Sciatic nerve (tissue), 2 donors: ENCODE results near the gene TOX3. TPM values are rescaled to one million over a fixed set of nuclear protein-coding genes. Genes with fewer than 3 reads are reported as not detected.

ENCODE experiments used
- ATAC-seq: fragments of 200-7000 bp; cut with Tn5 transposase; one replicate; pipeline ENCODE4 v1.9.1; 2020; ENCODE audit warnings: mild to moderate bottlenecking, moderate library complexity
- DNase-seq: peaks from one replicate; pipeline ENCODE4 v3.0.0-alpha.2; 2020; ENCODE audit warnings: low spot score
- intact Hi-C: fragments of 100-400 bp; cut with DNase I; formaldehyde crosslinking; loops from one replicate; pipeline ENCODE4 v1.14.2; 2022
- total RNA-seq: library from RNA; stranded (reverse); fragmentation: NEBNext Ultra II Directional; extraction: Animal tissue kit (Norgen Biotek cat#: 25700); gene quantifications from one replicate; pipeline ENCODE4 v1.2.1, GENCODE V29; 2021
- donor health status: DM: no; HTN: no; CAD: no.
- donor health status: DM: no; HTN: no; CAD: no.

TOX3 gene
- total RNA-seq, 1 donor from 2014 or later = 0.36 TPM

DNA sequence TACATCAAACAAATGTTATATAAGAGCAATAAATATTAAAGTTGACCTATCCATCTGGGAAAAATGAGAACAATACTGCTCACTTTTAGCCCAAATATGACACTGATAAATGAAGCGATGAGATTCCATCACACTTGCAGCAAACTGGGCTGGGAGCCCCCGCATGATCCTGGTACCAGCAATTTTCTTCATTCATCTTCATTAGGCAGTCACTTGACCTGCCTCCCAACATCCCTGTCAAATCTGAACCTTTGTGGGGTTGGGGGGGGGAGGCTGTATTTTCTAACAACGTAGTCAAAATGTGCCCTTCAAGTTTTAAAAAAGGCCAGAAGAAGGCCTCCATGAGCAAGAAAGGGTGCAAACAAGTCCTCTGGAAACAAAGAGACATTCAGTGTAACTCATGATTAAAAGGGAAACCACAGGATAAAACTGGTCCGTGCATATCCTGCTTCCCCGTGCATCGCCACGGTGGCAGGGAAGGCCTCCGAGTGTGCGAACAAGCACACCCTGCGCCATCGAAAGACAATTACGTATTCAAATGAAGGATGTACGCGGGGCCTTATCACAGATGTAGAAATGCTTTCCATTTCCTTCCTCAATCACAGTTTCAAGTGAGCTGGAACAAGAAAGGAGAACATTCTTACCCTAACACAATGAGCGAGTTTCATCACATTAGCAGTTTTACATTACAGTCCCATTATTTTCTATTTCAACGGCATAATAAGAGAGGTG, 48.4 kb downstream of the TOX3 start:
- ATAC-seq (no peak), DNase-seq (no peak)
- intact Hi-C loops = no loop called here

- peak; percentile 52 for ATAC-seq
- intact Hi-C loops = no loop called here
- no peak for DNase-seq
Observed at GRCh38 chr16:52497067-52497816, 49.7 kb downstream of the TOX3 start.

- no peak for DNase-seq
- peak; percentile 77 for ATAC-seq
- intact Hi-C loops = no loop called here
Observed at GRCh38 chr16:52496051-52496876, 50.7 kb downstream of the TOX3 start.

DNA sequence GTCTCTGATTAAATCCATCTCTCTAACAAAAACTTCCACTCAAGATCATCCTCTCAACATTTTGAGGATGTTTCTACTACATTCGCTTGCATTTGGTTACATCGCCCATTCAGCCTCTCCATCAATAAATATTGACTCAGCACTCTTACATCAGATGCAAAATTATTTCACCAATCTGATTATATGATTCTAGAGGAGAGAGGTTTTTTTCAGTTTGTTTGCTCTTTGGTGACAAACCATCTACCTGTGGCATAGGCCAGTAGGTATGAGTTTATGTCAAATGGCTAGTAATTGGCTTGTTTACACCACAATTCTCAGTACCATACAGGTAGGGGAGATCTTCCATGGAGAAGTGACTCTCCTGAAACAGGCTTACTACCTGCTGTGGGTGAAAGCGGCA, 52.3 kb downstream of the TOX3 start:
- DNase-seq (no peak), ATAC-seq (no peak)
- intact Hi-C loops = no loop called here

GRCh38 chr16:52494145-52494544, 52.8 kb downstream of the TOX3 start:
- DNase-seq (no peak), ATAC-seq (no peak)
- intact Hi-C loops = no loop called here

DNA sequence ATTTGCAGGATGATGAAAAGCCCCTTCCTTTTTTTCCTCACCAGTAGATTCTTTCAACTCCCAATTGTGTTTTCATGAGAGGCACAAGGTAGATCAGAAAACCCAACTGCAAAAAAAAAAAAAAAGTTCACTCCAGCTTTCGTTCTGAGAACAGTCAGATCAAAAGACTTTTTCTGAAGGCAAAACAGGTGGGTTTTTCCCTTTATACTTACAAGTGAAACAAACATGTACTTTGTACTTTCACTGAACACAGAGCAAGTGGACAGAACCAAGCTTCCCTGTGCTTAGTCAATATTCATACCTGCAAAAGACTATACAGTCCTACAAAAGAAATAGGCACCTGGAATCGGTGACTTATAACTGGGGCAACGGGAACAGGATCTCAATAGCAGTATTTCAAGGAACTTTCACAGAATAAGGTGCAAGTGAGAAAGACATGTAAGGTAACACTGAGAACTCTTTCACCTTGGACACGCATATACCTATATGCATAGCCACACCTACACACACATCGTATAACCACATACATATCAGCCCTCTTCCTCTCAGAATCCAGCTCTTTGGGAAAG, 54.1 kb downstream of the TOX3 start:
- DNase-seq (no peak), ATAC-seq (no peak)
- intact Hi-C loops = no loop called here

- DNase-seq (no peak), ATAC-seq (no peak)
- intact Hi-C loops = no loop called here
Observed at GRCh38 chr16:52491216-52491615, 55.7 kb downstream of the TOX3 start.

GRCh38 chr16:52489894-52490293, 57.0 kb downstream of the TOX3 start:
- DNase-seq (no peak), ATAC-seq (no peak)
- intact Hi-C loops = no loop called here

- intact Hi-C loops = no loop called here
- no peak for ATAC-seq
- DNase-seq = no peak
Observed at GRCh38 chr16:52488837-52489289, 58.1 kb downstream of the TOX3 start.

- intact Hi-C loops = no loop called here
- no peak for ATAC-seq
Observed at GRCh38 chr16:52487849-52488457, 59.0 kb downstream of the TOX3 start.

GRCh38 chr16:52480237-52480636, 66.7 kb downstream of the TOX3 start:
- DNase-seq (no peak), ATAC-seq (peak; percentile 88)
- intact Hi-C loops = no loop called here

More at GRCh38 chr16:52487849-52488457, 59.0 kb downstream of the TOX3 start:
- no peak for DNase-seq

DNA sequence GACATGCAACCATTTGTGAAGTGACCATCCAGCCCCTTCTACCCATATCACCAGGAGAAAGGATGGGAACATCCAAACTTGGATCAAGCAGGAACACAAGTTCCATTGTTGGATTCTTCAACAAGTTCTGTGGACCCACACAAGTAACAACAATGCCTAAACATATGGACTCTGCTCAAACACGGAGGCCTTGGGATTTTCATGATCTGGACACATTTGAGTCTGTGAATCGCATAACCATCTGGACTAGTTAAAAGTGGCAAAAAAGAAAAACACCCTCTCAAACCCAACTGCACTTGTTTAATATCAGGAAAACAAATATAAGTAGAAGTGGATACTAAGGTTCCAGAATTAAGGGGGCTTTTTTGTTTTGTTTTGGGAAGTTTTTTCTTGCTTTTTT, 70.8 kb downstream of the TOX3 start:
- intact Hi-C loops = no loop called here
- ATAC-seq (no peak), DNase-seq (no peak)

DNA sequence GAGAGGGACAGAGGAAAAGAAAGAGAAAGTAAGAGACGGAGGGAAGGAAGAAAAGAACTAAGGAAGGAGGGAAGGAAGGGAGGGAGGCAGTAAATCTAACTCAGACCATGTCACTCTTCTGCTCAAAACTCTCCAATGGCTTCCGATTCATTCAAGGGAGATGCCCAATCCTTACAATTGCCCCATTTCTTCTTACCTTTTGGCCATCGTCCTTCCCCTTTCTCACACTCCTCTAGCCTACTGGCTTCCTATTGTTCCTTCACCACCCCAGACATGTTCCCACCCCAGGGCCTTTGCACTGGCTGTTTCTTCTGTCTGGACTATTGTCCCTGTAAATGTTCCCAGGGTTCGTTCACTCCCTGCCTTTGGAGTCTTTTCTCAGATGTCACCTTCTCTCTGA, 72.3 kb downstream of the TOX3 start:
- intact Hi-C loops = no loop called here
- ATAC-seq (no peak), DNase-seq (no peak)

GRCh38 chr16:52473096-52473495, 73.8 kb downstream of the TOX3 start:
- ATAC-seq (no peak), DNase-seq (no peak)
- intact Hi-C loops = no loop called here

DNA sequence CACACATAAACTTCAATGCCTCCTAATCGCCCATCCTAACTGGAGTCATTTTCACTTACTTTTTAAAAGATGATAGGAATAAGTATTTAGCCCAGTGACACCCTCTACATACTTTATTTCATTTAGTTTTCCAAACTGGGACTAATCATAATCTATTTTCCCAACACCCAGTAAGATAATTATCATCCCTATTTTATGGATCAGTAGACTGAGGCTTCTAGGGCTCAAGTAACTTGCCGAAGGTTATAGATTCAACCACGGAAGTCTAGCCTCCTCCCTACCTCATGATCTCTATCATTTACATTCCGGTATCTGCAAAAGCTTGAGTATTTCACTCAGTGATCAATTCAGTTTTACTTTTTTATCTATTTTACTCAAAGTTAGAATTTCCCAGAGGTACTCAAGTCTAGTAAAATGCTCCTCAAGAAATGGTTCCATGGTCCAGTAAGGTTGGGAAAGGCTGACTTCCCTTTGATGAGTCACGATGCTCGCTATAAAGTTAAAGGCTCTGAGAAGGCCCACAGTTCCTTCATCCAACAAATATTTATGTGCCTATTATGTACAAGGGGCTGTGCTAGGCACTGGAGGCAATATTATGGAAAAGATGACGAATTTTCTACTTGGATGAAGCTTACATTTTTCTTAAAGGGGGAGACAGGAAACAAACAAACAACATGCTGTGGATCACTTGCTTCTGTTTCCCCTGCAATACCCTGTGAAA, 75.1 kb downstream of the TOX3 start:
- ATAC-seq (no peak), DNase-seq (no peak)
- intact Hi-C loops = no loop called here

DNA sequence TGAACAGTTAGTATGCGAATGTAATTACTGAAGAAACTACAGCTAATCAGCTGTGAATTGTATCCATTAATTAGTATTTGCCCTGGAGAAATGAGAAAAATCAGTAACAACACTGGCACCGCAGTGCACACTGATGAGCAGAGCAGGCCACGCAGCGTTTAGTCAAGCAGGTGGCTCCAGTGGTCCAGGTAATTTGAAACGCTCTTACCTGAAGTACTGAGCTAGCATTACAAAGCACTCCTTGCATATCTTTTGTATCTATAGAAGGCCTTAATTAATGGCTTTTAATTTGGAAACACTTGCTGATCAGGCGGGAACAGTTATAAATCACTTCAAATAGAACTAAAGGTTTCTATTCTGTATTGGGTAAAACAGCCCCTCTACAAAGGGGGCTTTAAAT, 76.4 kb downstream of the TOX3 start:
- DNase-seq (no peak), ATAC-seq (no peak)
- intact Hi-C loops = no loop called here

GRCh38 chr16:52469775-52470174, 77.2 kb downstream of the TOX3 start:
- DNase-seq (no peak), ATAC-seq (no peak)
- intact Hi-C loops = no loop called here

DNA sequence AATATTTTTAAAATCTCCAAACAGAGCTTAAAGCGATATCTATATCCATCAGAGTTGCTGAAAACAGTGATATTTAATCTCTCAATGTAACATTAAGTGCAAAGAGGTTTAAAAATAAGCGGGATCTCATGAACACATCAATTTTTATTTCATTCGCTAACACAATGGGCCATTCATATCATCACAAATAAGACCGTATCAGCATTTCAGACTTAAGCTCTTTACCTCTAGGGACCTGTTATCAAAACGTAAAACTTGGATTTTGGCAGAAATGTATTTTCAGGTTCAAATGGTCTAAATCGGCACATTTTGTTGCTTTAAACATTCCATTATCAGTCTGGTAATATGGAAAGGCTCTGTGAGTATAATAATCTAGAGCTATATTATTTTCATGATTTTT, 77.9 kb downstream of the TOX3 start:
- ATAC-seq = no peak
- intact Hi-C loops = no loop called here
- DNase-seq = no peak
